ENCODE data around the gene FRMD4A.

DNA sequence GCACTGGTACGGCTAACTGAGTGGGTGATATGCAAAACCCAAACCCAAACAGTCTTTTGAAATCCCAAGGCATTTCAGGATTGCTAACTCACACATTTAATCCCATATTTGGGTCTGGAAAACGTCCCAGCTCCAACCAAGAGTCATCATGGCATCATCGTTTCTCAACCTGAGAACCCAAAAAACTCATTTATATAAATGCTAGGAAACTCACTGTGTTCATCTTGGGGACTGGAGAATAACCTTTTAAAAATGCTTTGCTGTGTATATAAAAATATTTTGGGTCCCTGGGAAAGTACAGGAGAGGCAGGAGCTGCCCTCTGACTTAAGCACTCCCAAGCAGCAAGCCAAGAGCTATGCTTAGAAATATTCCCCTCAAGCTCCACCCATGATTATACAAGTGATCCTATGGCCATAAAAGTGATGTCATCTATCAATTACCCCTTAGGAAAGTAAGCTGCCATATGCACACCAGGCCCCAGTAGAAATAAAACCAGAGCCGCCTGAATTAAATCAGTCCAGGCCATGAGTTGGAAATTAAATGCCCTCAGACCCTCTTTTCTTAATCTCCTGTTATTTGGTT is 352.1 kb downstream of the FRMD4A start:
- TF ChIP-seq SUZ12 (IDR thresholded peaks at IDR 0.05) = no peak
- TF ChIP-seq HDGF (IDR thresholded peaks at IDR 0.05; ENCODE audit: borderline replicate concordance) = no peak
- TF ChIP-seq BHLHE40 (IDR thresholded peaks at IDR 0.05; ENCODE audit: borderline replicate concordance) = no peak
- TF ChIP-seq SP1 (IDR thresholded peaks at IDR 0.05) = no peak
- no peak for TF ChIP-seq FOXM1 (IDR thresholded peaks at IDR 0.05; ENCODE audit: borderline replicate concordance)
